Rectal smooth muscle tissue (tissue), 1 donor: ENCODE results near the gene PYGM.

ENCODE experiments used
- H3K27ac ChIP-seq: one replicate; pipeline ENCODE4 v1.7.0; 2013; ENCODE audit warnings: low read depth, low read length, inconsistent platforms
- H3K27me3 ChIP-seq: one replicate; pipeline ENCODE4 v1.7.0; 2013; ENCODE audit warnings: low read length; ENCODE audit not compliant: control insufficient read depth, insufficient read depth
- H3K36me3 ChIP-seq: one replicate; pipeline ENCODE4 v1.7.0; 2013; ENCODE audit warnings: low read length; ENCODE audit not compliant: control insufficient read depth, insufficient read depth
- H3K4me1 ChIP-seq: one replicate; pipeline ENCODE4 v1.7.0; 2013; ENCODE audit warnings: low read length; ENCODE audit not compliant: control insufficient read depth, insufficient read depth
- H3K4me3 ChIP-seq: one replicate; pipeline ENCODE4 v1.7.0; 2013; ENCODE audit warnings: low read length
- H3K9ac ChIP-seq: one replicate; pipeline ENCODE4 v1.7.0; 2013; ENCODE audit warnings: low read length

The PYGM gene

DNA sequence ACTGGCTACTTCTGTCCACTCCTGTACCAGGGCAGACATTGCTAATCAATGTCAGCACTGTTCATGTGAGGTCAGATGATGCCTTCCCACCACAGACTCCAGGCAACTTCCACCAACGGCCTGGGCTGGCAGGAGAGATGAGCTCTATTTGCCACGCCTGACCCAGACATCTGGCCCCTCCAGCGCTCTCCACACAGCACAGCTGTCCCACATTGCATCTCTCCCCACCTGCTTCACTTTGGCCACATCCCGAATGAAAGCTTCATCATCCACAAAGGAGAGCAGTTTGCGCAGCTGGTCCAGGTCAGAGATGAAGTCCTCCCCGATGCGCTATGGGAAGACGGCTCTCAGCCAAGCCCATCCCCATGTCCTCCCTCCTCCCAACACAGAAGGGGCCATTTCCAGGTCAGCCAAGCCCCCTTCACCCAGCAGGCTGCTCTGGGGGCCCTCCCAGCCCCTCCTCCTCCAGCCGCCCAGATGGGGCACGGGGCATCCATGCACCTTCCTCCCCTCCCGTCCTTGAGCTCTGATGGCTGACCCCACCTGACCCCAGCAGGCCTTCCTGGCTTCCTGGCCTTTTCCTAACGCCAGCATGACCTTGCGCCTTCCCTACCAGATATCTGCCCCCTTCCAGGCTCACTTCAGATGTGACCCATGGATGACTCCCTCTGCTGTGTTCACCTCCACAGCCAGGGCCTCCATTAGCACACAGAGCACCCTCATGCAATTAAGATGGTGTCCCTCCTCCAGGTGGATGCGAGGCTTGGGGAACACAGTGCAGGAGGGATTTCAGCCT lies 7.4 kb downstream of the PYGM start:
- no peaks in the 10 kb centered on the region for H3K27me3 ChIP-seq
- no peak overlapping the region for H3K27ac ChIP-seq
- H3K4me3 ChIP-seq = no peak overlapping the region
- no peaks in the 10 kb centered on the region for H3K4me1 ChIP-seq
- H3K36me3 ChIP-seq = no peaks in the 10 kb centered on the region
- no peak overlapping the region for H3K9ac ChIP-seq

DNA sequence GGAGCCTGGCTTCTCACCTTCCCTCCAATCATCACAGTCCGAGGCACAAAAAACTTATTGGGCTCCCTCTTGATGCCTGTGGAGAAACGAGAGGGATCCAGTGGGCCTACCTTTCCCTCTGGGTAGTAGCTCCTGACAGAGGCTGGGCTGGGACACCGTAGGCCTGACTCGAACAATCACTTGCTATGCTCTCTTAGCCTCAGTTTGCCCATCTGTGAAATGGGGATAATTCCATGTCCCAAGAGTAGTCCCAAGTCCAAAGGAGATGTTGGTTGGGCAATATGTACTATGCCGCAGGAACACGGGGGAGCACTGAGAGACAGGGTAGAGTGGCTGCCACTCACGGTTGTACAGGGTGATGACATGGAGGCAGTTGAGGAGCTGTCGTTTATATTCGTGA lies 8.2 kb downstream of the PYGM start:
- Histone ChIP-seq H3K4me3 (no peak overlapping the region), H3K9ac (no peak overlapping the region), H3K36me3 (no peaks in the 10 kb centered on the region), H3K27me3 (no peaks in the 10 kb centered on the region), H3K27ac (no peak overlapping the region), H3K4me1 (no peaks in the 10 kb centered on the region)

DNA sequence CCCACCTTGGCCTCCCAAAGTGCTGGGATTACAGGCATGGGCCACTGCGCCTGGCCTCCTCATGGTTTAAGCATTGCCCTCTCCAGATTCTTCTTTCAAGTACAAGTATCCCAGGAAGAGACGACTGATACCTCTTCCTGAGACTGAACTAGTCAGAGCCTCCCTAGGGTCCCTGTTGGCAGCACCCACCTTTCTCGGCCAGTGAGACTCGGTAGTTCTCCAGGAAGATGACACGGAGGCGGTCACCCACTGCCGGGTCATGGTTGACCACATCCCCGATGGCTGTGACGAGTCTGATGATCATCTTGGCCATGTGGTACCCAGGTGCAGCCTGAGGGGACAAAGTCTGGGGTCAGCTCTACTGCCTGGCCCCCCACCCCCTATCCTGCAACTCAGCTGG lies 8.6 kb downstream of the PYGM start:
- H3K27me3 ChIP-seq = no peaks in the 10 kb centered on the region
- H3K4me3 ChIP-seq = no peak overlapping the region
- no peak overlapping the region for H3K9ac ChIP-seq
- H3K27ac ChIP-seq = no peak overlapping the region
- no peaks in the 10 kb centered on the region for H3K36me3 ChIP-seq
- H3K4me1 ChIP-seq = no peaks in the 10 kb centered on the region

DNA sequence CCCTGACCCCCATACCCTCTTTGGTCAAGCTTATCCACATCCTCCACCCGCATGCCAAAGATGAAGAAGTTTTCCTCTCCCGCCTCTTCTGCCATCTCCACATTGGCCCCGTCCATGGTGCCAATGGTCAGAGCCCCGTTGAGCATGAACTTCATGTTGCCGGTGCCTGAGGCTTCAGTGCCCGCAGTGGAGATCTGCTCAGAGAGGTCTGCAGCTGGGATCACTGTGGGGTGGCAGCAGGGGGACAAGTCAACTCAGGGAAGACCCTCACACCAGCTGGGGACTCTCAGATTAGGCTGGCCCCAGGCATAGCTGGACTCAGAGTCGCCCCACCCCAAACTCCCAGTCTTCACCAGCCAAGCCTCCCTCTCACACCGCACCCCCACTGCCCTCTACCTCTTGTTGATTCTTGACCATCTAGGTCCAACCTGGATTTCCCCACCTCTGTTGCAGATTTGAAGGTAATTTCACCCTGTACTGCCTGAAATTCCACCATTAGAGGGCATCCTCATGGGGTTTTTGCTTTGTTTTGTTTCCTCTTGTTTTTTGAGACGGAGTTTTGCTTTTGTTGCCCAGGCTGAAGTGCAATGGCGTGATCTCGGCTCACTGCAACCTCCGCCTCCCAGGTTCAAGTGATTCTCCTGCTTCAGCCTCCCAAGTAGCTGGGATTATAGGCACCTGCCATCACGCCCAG lies 9.3 kb downstream of the PYGM start:
- Histone ChIP-seq H3K36me3 (no peaks in the 10 kb centered on the region), H3K4me1 (peaks cover 3% of the 10 kb centered on the region), H3K27me3 (no peaks in the 10 kb centered on the region), H3K4me3 (no peak overlapping the region), H3K27ac (no peak overlapping the region), H3K9ac (no peak overlapping the region)

DNA sequence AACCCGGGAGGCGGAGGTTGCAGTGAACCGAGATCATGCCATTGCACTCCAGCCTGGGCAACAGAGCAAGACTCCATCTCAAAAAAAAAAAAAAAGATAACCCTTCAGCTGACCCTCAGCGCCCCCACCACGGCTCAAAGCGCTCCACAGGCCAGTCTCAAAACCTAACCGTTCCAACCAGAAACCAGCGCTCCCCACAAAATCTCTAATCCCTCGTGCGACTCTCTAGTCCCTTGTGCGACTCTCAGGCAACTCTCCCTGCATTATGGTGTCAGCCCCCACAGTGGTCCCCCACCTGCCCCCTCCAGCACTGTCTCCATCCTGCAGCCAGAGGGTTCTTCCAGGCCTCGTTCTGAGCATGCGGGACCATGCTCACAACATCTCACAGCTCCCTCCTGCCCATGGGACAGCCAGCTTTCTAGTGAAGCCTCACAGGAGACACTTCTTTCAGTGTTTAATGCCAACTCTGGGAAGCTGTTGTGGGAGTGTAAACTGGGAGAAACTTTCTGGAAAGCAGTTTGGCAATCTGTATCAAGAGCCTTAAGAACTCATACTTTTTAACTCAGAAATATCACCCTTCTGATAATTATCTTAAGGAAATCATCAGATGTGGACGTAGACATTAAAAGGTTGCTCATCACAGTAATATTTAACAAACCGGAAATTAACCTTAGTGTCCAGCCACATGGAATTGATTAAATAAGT lies 11.7 kb downstream of the PYGM start:
- Histone ChIP-seq H3K9ac (no peak overlapping the region), H3K27ac (no peak overlapping the region), H3K36me3 (no peaks in the 10 kb centered on the region), H3K27me3 (no peaks in the 10 kb centered on the region), H3K4me3 (no peak overlapping the region), H3K4me1 (peaks cover 10% of the 10 kb centered on the region)

DNA sequence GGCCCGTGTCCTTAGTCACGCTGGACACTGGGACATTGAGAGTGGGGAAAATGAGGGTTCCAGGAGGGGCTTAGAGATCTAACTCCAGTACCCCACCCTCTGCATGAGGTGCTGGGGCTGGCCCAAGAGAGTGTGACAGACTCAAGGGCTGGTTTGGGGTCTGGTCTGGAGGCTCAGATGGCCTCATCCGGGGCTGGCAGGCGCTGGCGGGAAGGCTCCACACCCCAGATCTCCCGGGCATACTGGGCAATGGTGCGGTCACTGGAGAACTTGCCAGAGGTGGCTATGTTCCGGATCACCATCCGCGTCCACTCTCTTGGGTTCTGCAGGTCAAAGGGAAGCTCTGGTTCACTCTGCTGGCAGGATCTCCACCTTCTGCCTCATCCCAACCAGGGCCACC lies 13.3 kb downstream of the PYGM start:
- H3K4me3 ChIP-seq = no peak overlapping the region

DNA sequence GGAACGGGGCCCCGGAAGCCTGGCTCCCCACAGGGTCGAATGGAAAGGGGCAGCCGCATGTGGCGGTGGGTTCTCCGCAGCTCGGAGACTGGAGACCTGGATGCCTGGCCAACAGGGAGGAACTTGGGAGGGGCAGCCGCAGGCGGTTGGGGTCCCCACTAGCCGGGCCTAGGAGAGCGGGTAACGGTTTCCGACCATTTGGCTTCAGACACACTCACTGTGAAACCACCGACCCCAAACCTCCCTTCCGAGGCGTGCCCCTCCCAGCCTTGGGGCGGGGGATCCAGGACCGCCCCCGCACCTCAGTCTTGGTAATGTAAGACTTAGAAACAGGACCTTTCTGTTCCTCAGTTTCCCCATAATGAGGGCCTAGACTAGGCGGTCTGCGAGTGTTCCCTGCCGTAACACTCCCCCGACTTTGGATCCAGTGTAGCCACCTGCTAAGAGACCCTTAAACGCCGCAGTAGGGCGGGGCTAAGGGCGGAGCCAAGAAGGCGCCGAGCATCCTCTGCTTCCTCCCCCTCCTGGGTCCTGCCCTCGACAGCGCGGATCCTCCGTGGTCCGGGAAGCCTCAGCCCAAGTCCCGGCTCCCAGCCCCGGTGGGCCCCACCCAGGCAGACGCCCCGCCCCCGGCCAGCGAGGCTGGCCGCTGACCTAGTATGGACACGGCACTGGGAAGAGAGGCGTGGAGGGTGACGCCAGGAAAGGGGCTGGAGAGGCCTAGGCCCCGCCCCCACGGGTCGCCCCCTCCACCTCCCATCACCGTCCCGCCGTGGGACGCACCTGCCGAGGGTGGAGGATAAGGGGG lies 14.0 kb downstream of the PYGM start:
- Histone ChIP-seq H3K36me3 (no peaks in the 10 kb centered on the region), H3K4me3 (peak overlapping the region; percentile 63), H3K9ac (peak overlapping the region; percentile 53), H3K27ac (peak overlapping the region; percentile 93), H3K27me3 (no peaks in the 10 kb centered on the region), H3K4me1 (peaks cover 10% of the 10 kb centered on the region)

More for the DNA sequence above, 13.3 kb downstream of the PYGM start:
- Histone ChIP-seq H3K9ac (no peak overlapping the region), H3K4me1 (peaks cover 10% of the 10 kb centered on the region), H3K36me3 (no peaks in the 10 kb centered on the region), H3K27ac (peak overlapping the region; percentile 93), H3K27me3 (no peaks in the 10 kb centered on the region)

DNA sequence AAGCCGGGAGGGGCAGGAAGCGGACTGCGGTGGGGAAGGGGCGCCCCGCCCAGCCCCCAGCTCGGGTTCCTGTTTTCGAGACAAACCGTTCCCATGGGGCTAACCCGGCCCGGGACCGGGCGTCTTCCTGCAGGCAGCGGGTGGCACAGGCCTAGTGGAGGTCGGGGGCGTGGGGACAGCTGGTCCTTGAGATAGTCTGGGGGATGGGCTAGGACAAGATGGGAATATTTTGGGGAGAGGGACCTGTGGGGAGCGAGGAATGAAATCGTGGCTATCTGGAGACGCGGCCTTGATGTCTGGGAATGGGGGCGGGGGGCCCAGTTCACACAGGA lies 14.6 kb downstream of the PYGM start:
- peaks cover 10% of the 10 kb centered on the region for H3K4me1 ChIP-seq
- H3K36me3 ChIP-seq = peaks cover under 1% of the 10 kb centered on the region
- H3K27me3 ChIP-seq = no peaks in the 10 kb centered on the region
- H3K4me3 ChIP-seq = peak overlapping the region; percentile 63
- H3K27ac ChIP-seq = peak overlapping the region; percentile 93
- peak overlapping the region; percentile 53 for H3K9ac ChIP-seq

DNA sequence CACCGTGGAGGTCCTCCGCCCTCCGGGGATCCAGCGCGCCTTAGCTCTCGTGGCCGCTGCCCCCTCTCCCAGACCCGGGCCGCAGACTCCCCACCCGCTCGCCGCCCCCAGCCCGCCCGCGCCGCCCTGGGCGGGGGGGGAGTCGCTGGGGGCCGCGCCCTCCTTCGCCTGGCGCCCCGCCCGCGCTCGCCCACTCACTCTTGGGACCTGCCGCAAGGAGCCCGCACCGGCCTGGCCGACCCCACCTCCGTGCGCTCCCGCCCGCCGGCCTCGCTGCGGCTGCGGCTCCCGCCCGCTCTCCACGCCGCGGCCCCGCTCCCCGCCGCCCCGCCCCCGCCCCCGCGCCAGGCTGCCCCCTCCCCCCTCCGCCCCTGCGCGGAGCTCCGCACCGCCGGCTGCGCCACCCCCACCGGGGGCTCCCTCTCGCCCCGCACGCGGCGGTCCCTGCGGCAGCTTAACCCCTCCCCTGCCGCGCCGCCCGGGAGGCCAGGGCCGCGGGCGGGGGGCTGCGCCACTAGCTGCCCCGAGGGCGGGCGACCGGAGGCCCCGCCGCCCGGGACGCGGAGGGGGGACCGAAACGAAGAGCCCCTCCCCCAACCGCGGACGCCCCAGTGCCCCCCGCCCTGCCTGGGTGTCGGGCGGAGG lies 15.1 kb downstream of the PYGM start:
- Histone ChIP-seq H3K4me3 (peak overlapping the region; percentile 76), H3K27ac (peak overlapping the region; percentile 93), H3K9ac (no peak overlapping the region), H3K27me3 (no peaks in the 10 kb centered on the region), H3K4me1 (peaks cover 10% of the 10 kb centered on the region), H3K36me3 (peaks cover 2% of the 10 kb centered on the region)

DNA sequence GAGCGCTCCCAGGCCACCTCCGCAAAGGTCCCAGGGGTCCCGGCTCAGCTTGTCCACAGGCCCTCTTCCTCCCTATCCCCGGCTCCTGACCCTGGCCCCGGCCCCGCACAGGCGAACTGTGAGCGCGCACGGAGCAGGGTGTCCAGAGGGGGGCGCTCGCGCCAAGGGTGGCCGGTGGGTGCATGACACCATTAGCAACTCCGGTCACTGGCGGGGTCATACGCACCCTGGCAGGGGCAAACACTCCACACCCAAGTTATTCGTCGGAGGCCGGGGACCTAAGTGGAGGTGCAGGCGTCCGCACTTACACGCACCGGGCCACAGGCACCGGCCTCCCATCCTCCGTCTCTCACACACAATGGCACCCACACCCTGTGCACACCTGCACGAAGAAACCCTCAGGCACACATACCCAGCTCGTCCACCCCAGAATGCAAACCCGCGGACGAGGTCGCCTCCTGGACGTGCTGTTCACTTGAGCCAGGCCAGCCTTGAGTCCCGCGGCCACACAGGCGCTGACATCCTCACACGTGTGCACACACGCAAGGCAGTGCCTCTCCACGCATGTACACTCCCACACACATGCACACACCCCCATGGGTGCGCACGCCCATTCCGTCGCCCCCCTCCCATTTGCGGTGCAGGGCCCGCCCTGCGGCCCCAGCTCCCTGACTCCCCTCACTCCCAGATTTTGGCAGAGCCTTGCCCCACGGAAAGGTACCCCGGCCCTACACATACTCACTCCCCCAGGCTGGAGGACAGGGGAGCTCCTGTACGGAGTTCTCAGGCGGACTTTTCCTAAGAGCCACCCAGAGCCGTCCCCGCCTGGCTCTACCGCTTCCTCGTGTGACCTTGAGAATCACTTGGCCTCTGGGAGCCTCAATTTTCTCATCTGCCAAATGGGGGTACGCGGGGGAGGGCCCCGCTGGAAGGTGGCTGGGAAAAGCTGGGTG lies 15.9 kb downstream of the PYGM start, which contains the start of gene RASGRP2:
Gene RASGRP2 (minus strand): TSS at position 552 of the 953 bp plus-strand sequence. CDS start 1,276 bp downstream, outside the sequence.
- Histone ChIP-seq H3K27me3 (no peaks in the 10 kb centered on the region), H3K27ac (peak within 1 kb of the TSS; percentile 93), H3K9ac (peak within 1 kb of the TSS; percentile 32), H3K4me3 (peak within 1 kb of the TSS; percentile 76), H3K36me3 (peaks cover 2% of the 10 kb centered on the region), H3K4me1 (peaks cover 10% of the 10 kb centered on the region)
